Vagina (tissue), 2 donors: ENCODE measurements around the gene HNRNPLL. TPM values are rescaled to one million over a fixed set of nuclear protein-coding genes. Genes with fewer than 3 reads are reported as not detected.

Experiments used
- DNase-seq, 2 donors: peaks; one replicate each; pipeline ENCODE4 v3.0.0-alpha.2; 2017; ENCODE audit errors: extremely low spot score in 2 of 2
- H3K27ac ChIP-seq: fragments of 200-600 bp; sonication (generic); one replicate; pipeline ENCODE4 v1.5.1; 2019
- H3K27me3 ChIP-seq: fragments of 200-600 bp; sonication (generic); one replicate; pipeline ENCODE4 v1.5.1; 2019
- H3K36me3 ChIP-seq, 2 donors: fragments of 200-600 bp; sonication (generic); one replicate each; pipeline ENCODE4 v1.5.1; 2017 to 2019
- H3K4me1 ChIP-seq: fragments of 200-600 bp; sonication (generic); one replicate; pipeline ENCODE4 v1.5.1; 2019
- H3K4me3 ChIP-seq, 2 donors: fragments of 200-600 bp; sonication (generic); 1 replicate in 1 of 2; 2 replicates in 1 of 2; pipeline ENCODE4 v1.5.1; 2016 to 2019
- H3K9me3 ChIP-seq: fragments of 200-600 bp; sonication (generic); one replicate; pipeline ENCODE4 v1.5.1; 2019
- POLR2A ChIP-seq, 2 donors: fragments of 450-650 bp; IDR thresholded peaks; one replicate each; pipeline ENCODE4 v1.6.1; 2017; ENCODE audit warnings: antibody characterized with exemption in 2 of 2, mild to moderate bottlenecking in 2 of 2, moderate library complexity in 2 of 2
- POLR2AphosphoS5 ChIP-seq, 2 donors: sonication (generic); formaldehyde crosslinking; IDR thresholded peaks; one replicate each; pipeline ENCODE4 v1.9.0; 2017; ENCODE audit warnings: antibody characterized with exemption in 2 of 2, mild to moderate bottlenecking in 2 of 2, low read depth in 1 of 2; ENCODE audit not compliant: insufficient read depth in 1 of 2
- intact Hi-C: fragments of 100-400 bp; cut with DNase I; formaldehyde crosslinking; loops from one replicate; pipeline ENCODE4 v1.15.1; 2023
- total RNA-seq: library from RNA; depleted of rRNA; stranded (reverse); fragments of >200 nt; gene quantifications from one replicate; pipeline ENCODE4 v1.2.3, GENCODE V29; 2016
- TF ChIP-seq, protein P1 (sequence below), 3 experiments: fragments of 450-650 bp in 2 of 3; fragments of 200-600 bp in 1 of 3; sonication (generic) in 1 of 3; IDR thresholded peaks; one replicate each; pipeline ENCODE4 v1.5.1; 2017 to 2019; ENCODE audit warnings: antibody characterized with exemption in 3 of 3, mild to moderate bottlenecking in 2 of 3, moderate library complexity in 2 of 3

HNRNPLL gene
- total RNA-seq, 1 donor from 2014 or later: 33.9 TPM

DNA sequence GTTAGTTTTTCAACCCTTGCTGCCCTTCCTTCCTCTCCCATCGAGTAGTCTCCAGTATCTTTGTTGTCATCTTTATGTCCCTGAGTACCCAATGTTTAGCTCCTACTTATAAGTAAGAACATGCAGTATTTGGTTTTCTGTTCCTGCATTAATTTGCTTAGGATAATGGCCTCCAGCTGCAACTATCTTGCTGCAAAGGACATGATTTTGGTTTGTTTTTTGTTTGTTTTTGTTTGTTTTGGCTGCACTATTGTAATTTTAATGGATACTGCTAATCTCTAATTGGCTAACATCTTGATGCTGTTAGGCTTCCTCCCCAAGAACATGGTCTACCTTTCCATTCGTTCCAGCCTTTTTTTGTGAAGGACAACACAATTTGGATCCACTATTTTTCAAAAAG, 31.2 kb upstream of the HNRNPLL start:
- Histone ChIP-seq H3K27me3 (no peaks in the 10 kb centered on the region), H3K27ac (no peak overlapping the region), H3K4me1 (no peaks in the 10 kb centered on the region), H3K36me3 (no peaks in the 10 kb centered on the region), H3K4me3 (no peak overlapping the region), H3K9me3 (no peaks in the 10 kb centered on the region)
- TF ChIP-seq, protein P1, sequence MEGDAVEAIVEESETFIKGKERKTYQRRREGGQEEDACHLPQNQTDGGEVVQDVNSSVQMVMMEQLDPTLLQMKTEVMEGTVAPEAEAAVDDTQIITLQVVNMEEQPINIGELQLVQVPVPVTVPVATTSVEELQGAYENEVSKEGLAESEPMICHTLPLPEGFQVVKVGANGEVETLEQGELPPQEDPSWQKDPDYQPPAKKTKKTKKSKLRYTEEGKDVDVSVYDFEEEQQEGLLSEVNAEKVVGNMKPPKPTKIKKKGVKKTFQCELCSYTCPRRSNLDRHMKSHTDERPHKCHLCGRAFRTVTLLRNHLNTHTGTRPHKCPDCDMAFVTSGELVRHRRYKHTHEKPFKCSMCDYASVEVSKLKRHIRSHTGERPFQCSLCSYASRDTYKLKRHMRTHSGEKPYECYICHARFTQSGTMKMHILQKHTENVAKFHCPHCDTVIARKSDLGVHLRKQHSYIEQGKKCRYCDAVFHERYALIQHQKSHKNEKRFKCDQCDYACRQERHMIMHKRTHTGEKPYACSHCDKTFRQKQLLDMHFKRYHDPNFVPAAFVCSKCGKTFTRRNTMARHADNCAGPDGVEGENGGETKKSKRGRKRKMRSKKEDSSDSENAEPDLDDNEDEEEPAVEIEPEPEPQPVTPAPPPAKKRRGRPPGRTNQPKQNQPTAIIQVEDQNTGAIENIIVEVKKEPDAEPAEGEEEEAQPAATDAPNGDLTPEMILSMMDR (IDR thresholded peaks at IDR 0.05): no peak
- no peak for TF ChIP-seq POLR2A (IDR thresholded peaks at IDR 0.05)
- no peak for TF ChIP-seq POLR2AphosphoS5 (IDR thresholded peaks at IDR 0.05; ENCODE audit: insufficient read depth in 1 of 2, low read depth in 1 of 2)
- intact Hi-C loops: no loop called here
- DNase-seq: no peak

DNA sequence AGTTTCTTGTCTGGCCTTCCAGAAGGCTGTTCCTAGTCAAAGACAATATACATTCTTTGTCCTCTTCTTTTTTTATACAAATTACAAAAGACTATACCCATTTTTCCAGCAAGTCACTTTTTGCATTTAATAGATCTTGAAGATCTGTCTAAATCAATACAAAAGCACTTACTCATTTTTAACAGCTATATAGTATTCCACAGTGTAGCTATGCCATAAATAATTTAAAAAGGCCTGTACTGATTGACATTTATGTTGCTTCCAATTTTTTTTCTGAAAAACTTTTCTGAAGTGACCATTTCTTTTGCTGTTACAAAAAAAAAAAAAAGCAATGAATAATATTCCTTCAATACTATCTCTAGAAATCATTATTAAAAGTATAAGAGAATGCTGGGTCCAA, 30.3 kb upstream of the HNRNPLL start:
- Histone ChIP-seq H3K27ac (no peak overlapping the region), H3K9me3 (no peaks in the 10 kb centered on the region), H3K36me3 (no peaks in the 10 kb centered on the region), H3K27me3 (no peaks in the 10 kb centered on the region), H3K4me3 (no peak overlapping the region), H3K4me1 (no peaks in the 10 kb centered on the region)
- TF ChIP-seq POLR2AphosphoS5 (IDR thresholded peaks at IDR 0.05; ENCODE audit: insufficient read depth in 1 of 2, low read depth in 1 of 2): no peak
- no peak for TF ChIP-seq POLR2A (IDR thresholded peaks at IDR 0.05)
- intact Hi-C loops: no loop called here
- DNase-seq: no peak

DNA sequence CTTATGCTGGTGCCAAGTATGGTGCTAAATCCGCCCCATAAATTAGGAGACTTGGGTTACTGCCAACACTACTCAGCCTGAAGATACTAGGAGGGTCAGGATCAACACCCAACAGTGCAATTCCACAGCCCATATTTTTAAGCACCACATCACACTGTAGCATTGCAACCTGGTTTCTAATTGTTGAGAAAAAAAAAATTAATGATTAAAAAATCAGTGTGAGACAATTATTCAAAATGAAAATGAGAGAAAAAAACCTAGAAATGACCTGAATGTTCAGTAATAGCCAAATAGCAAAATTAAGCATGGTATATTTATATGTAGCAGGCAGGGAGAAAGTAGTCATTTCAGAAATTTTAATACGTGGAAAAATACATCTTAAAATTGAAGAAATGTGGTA, 29.2 kb upstream of the HNRNPLL start:
- no peak for TF ChIP-seq POLR2A (IDR thresholded peaks at IDR 0.05)
- TF ChIP-seq POLR2AphosphoS5 (IDR thresholded peaks at IDR 0.05; ENCODE audit: insufficient read depth in 1 of 2, low read depth in 1 of 2): no peak
- TF ChIP-seq, protein P1 (IDR thresholded peaks at IDR 0.05): no peak
- intact Hi-C loops: no loop called here
- Histone ChIP-seq H3K4me3 (no peak overlapping the region), H3K4me1 (no peaks in the 10 kb centered on the region), H3K36me3 (no peaks in the 10 kb centered on the region), H3K27me3 (no peaks in the 10 kb centered on the region), H3K9me3 (no peaks in the 10 kb centered on the region), H3K27ac (no peak overlapping the region)
- no peak for DNase-seq

DNA sequence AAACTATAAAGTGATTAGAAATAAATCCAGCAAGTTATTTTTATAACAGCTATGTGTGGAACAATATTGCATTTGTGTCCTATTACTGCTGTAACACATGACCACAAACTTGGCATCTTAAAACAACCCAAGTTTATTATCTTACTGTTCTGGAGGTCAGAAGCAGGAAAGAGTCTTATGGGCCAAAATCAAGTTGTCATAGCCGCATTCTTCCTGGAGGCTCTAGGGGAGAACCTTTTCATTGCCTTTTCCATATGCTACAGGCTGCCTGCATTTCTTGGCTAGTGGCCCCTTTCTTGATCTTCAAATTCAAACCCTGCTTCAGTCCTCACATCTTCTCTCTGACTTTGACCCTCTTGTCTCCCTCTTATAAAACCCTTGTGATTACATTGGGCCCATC, 27.0 kb upstream of the HNRNPLL start:
- H3K9me3 ChIP-seq: no peaks in the 10 kb centered on the region
- no peak overlapping the region for H3K4me3 ChIP-seq
- no peak for DNase-seq
- H3K27ac ChIP-seq: no peak overlapping the region
- intact Hi-C loops: no loop called here
- TF ChIP-seq, protein P1 (IDR thresholded peaks at IDR 0.05): no peak
- no peak for TF ChIP-seq POLR2A (IDR thresholded peaks at IDR 0.05)
- TF ChIP-seq POLR2AphosphoS5 (IDR thresholded peaks at IDR 0.05; ENCODE audit: insufficient read depth in 1 of 2, low read depth in 1 of 2): no peak
- H3K36me3 ChIP-seq: no peaks in the 10 kb centered on the region
- no peaks in the 10 kb centered on the region for H3K27me3 ChIP-seq
- no peaks in the 10 kb centered on the region for H3K4me1 ChIP-seq

DNA sequence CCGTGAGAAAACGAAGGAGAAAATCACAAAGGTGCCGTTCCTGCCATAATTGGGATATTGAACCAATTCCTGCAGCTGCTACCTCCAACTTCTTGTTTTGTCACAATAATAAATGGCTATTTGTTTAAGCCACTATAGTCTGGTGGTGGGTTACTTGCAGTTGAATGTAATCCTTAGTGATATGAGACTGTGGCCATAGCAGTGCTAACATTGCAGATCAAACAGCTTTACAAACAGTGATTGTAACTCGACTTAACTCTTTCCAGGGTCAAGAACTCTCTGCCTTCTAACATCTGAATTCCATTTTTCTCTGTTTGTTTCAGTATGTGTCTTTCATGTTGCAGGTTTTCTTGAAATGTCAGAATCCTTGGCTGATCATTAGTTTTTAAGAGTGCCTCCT, 24.7 kb upstream of the HNRNPLL start:
- no peak overlapping the region for H3K27ac ChIP-seq
- no peak for DNase-seq
- intact Hi-C loops: no loop called here

More for the DNA sequence above, 24.7 kb upstream of the HNRNPLL start:
- TF ChIP-seq, protein P1 (IDR thresholded peaks at IDR 0.05): no peak
- TF ChIP-seq POLR2AphosphoS5 (IDR thresholded peaks at IDR 0.05; ENCODE audit: insufficient read depth in 1 of 2, low read depth in 1 of 2) (no peak), POLR2A (IDR thresholded peaks at IDR 0.05) (no peak)
- H3K9me3 ChIP-seq: no peaks in the 10 kb centered on the region
- no peaks in the 10 kb centered on the region for H3K36me3 ChIP-seq
- H3K27me3 ChIP-seq: no peaks in the 10 kb centered on the region
- no peak overlapping the region for H3K4me3 ChIP-seq
- H3K4me1 ChIP-seq: no peaks in the 10 kb centered on the region
